Stomach (tissue), 4 donors: Measurements from ENCODE around the gene ANKRD28.
A peak's percentile ranks its signal among the peaks of the same experiment; 100 is the strongest.

ENCODE experiments used
- CTCF ChIP-seq, 7 experiments: fragments of 450-650 bp in 4 of 7; fragments of 200-600 bp in 3 of 7; sonication (generic) in 3 of 7; IDR thresholded peaks; one replicate each; pipeline ENCODE4 v1.5.1; 2016 to 2019; ENCODE audit warnings: antibody characterized with exemption in 7 of 7, control low read depth in 2 of 7, mild to moderate bottlenecking in 1 of 7
- EP300 ChIP-seq: sonication (generic); formaldehyde crosslinking; IDR thresholded peaks from one replicate; pipeline ENCODE4 v1.6.1; 2017; ENCODE audit warnings: antibody characterized with exemption
- POLR2A ChIP-seq, 4 donors: fragments of 450-650 bp; IDR thresholded peaks; one replicate each; pipeline ENCODE4 v1.6.1; 2016; ENCODE audit warnings: antibody characterized with exemption in 4 of 4, control low read depth in 2 of 4, mild to moderate bottlenecking in 1 of 4, moderate library complexity in 1 of 4
- POLR2AphosphoS5 ChIP-seq, 3 donors: sonication (generic); formaldehyde crosslinking; IDR thresholded peaks; one replicate each; pipeline ENCODE4 v1.6.1; 2016; ENCODE audit warnings: antibody characterized with exemption in 3 of 3

DNA sequence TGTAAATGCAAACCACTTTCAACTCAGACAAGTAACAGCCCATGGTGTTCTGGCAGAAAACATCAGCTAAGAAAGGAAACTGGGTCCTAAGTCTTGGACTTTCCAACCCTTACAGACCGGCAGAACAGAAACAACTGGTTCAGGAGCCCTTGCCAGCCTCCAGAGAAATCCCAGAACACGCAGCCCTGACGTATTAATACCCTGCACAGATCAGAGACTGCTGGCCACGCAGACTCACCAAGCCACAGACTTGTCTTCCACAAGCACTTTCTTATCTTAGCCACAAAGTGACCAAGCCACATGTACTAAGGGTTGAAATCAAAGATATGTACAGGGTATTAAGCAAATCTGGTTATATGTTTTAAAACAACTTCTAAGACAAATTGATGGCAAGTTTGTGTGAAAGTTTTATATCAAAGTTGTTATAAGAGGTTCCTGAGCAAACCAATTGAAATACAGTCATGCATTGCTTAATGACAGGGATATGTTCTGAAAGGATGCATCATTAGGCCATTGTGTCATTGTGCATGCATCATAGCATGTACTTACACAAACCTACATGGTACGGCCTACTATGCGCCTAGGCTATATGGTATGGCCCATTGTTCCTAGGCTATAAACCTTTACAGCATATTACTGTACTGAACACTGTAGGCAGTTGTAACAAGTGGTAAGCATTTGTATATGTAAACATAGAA is 159.4 kb downstream of the ANKRD28 start:
- TF ChIP-seq CTCF (IDR thresholded peaks at IDR 0.05) (no peak), POLR2A (IDR thresholded peaks at IDR 0.05) (no peak), POLR2AphosphoS5 (IDR thresholded peaks at IDR 0.05) (peak in 2 of 3 donors; percentile 8 to 40), EP300 (peak; percentile 19)
